HEK293T (cell line): ENCODE measurements around the gene YEATS4.

Experiments
- CTCF ChIA-PET: fragments of 350-600 bp; formaldehyde crosslinking; extraction: SDS; loops from one replicate; lab custom pipeline; 2021; ENCODE audit warnings: antibody characterized with exemption, inconsistent platforms; lab: Yijun Ruan, JAX
- POLR2A ChIA-PET: fragments of 350-600 bp; formaldehyde crosslinking; extraction: SDS; loops from one replicate; lab custom pipeline; 2020; ENCODE audit warnings: antibody characterized with exemption, inconsistent platforms; lab: Yijun Ruan, JAX
- DNase-seq: peaks from one replicate; pipeline ENCODE4 v3.0.0; 2012; ENCODE audit warnings: mixed read lengths; ENCODE audit errors: extremely low spot score
- ARNT ChIP-seq: fragments of 450-650 bp; IDR thresholded peaks from 2 replicates; pipeline ENCODE4 v1.6.1; 2017; ENCODE audit warnings: mild to moderate bottlenecking
- BHLHE40 ChIP-seq: fragments of 450-650 bp; IDR thresholded peaks from 2 replicates; pipeline ENCODE4 v1.6.1; 2016; ENCODE audit warnings: mild to moderate bottlenecking, moderate library complexity, borderline replicate concordance
- CTBP1 ChIP-seq: fragments of 450-650 bp; IDR thresholded peaks from 2 replicates; pipeline ENCODE4 v1.6.1; 2016; ENCODE audit warnings: borderline replicate concordance
- ELF4 ChIP-seq: fragments of 450-650 bp; IDR thresholded peaks from 2 replicates; pipeline ENCODE4 v1.6.1; 2017; ENCODE audit warnings: antibody characterized with exemption
- FOXA1 ChIP-seq: fragments of 450-650 bp; IDR thresholded peaks from 2 replicates; pipeline ENCODE4 v1.6.1; 2016; ENCODE audit warnings: mild to moderate bottlenecking
- FOXK2 ChIP-seq: fragments of 450-650 bp; IDR thresholded peaks from 2 replicates; pipeline ENCODE4 v1.6.1; 2016; ENCODE audit warnings: mild to moderate bottlenecking
- FOXM1 ChIP-seq: fragments of 450-650 bp; IDR thresholded peaks from 2 replicates; pipeline ENCODE4 v1.6.1; 2017; ENCODE audit warnings: mild to moderate bottlenecking, borderline replicate concordance
- HDGF ChIP-seq: fragments of 450-650 bp; IDR thresholded peaks from 2 replicates; pipeline ENCODE4 v1.6.1; 2017; ENCODE audit warnings: antibody characterized with exemption, borderline replicate concordance
- L3MBTL2 ChIP-seq: fragments of 450-650 bp; conservative IDR thresholded peaks from 2 replicates; pipeline ENCODE4 v1.6.1; 2016; ENCODE audit warnings: mild to moderate bottlenecking
- LEF1 ChIP-seq: fragments of 450-650 bp; IDR thresholded peaks from 2 replicates; pipeline ENCODE4 v1.6.1; 2017; ENCODE audit warnings: mild to moderate bottlenecking, borderline replicate concordance
- NFRKB ChIP-seq: fragments of 450-650 bp; IDR thresholded peaks from 2 replicates; pipeline ENCODE4 v1.6.1; 2016; ENCODE audit warnings: mild to moderate bottlenecking, moderate library complexity
- SP1 ChIP-seq: fragments of 450-650 bp; IDR thresholded peaks from 2 replicates; pipeline ENCODE4 v1.6.1; 2017
- SUZ12 ChIP-seq: fragments of 450-650 bp; IDR thresholded peaks from 2 replicates; pipeline ENCODE4 v1.6.1; 2016; ENCODE audit warnings: mild to moderate bottlenecking
- TARDBP ChIP-seq: fragments of 450-650 bp; IDR thresholded peaks from 2 replicates; pipeline ENCODE4 v1.6.1; 2016
- ZNF384 ChIP-seq: fragments of 450-650 bp; IDR thresholded peaks from 2 replicates; pipeline ENCODE4 v1.6.1; 2016
- TF ChIP-seq, protein P1 (sequence below): fragments of 450-650 bp; IDR thresholded peaks from 2 replicates; pipeline ENCODE4 v1.6.1; 2016

The YEATS4 gene

DNA sequence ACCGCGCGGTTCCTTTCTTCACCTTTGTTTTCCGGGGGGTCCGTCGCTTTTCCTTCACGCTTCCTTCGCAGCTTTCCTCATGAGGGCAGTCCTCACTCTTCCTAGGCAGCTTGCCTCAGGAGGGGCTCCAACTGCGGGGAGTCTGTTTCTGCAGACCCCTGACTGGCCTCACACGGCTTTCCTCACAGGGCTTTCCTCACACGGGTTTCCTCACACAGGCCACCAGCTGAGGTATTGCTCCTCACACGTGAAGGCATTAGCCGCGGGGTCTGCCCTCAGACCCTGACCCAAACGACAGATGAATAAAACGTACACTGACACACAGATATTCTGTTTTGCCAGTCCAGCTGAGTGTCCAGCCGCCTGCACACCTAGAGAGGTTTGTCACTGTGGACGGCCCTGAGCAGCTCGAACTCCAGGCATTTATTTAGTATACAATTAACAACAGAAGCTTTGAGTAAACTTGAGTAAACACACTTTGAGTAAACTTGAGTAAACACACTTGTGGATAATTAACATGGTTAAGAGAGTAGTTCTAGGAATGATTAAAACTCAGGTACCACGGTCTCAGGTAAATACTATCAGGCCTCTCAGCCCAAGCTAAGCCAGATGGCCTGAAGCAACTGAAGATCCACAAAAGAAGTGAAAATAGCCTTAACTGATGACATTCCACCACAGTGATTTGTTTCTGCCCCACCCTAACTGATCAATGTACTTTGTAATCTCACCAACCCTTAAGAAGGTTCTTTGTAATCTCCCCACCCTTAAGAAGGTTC lies 27.4 kb upstream of the YEATS4 start:
- POLR2A ChIA-PET = no interaction called here
- no peak for DNase-seq
- CTCF ChIA-PET = interaction anchor here (0.8 to 1.0 kb wide), 2 partner anchors 10 to 308 kb away, joined by 4 read pairs; no protein-coding TSS in a partner anchor
- no peak for TF ChIP-seq NFRKB
- no peak for TF ChIP-seq L3MBTL2
- no peak for TF ChIP-seq BHLHE40
- TF ChIP-seq, protein P1, sequence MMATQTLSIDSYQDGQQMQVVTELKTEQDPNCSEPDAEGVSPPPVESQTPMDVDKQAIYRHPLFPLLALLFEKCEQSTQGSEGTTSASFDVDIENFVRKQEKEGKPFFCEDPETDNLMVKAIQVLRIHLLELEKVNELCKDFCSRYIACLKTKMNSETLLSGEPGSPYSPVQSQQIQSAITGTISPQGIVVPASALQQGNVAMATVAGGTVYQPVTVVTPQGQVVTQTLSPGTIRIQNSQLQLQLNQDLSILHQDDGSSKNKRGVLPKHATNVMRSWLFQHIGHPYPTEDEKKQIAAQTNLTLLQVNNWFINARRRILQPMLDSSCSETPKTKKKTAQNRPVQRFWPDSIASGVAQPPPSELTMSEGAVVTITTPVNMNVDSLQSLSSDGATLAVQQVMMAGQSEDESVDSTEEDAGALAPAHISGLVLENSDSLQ = no peak
- no peak for TF ChIP-seq FOXA1
- TF ChIP-seq FOXM1 = no peak
- TF ChIP-seq SP1 = no peak
- no peak for TF ChIP-seq LEF1
- no peak for TF ChIP-seq HDGF
- no peak for TF ChIP-seq ELF4
- TF ChIP-seq TARDBP = no peak

DNA sequence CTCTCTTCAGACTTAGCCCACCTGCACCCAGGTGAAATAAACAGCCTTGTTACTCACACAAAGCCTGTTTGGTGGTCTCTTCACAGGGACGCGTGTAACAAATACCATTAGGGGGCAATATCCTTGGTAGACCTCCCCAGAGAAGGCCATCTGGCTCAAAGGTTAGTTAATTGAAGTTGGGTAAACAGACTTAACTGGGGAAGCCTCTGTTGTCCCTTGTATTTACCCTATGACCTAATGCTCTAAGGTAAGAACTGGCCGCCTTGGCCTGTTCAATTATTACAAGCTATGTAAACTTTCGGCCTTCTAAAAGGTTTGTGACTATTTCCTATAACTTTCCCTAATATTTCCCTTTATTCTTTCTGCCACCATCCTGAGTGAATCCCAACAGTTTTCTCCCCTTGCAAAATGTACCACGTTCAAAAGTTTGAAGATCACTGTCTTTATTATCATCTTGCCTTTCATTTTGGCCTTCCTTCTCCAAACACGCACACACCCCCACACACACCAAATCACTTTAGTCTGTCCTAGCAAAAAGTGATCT lies 26.7 kb upstream of the YEATS4 start:
- POLR2A ChIA-PET = no interaction called here

DNA sequence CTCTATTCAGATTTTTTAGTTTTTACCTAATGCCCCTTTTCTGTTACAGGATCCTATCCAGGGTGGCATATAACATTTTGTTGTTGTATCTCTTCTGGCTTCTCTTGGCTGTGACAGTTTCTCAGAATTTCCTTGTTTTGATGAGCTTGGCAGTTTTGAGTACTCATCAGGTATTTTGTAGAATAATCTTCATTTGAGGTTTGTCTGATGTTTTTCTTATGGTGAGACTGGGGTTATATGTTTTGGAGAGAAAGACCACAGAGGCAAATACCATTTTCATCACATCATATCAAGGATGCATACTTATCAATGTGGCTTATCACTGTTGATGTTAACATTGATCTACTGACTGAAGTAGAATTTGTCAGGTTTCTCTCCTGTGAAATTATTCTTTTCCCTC lies 25.4 kb upstream of the YEATS4 start:
- ChIA-PET POLR2A (no interaction called here), CTCF (no interaction called here)
- no peak for DNase-seq

More for the DNA sequence above, 26.7 kb upstream of the YEATS4 start:
- TF ChIP-seq BHLHE40 (no peak), FOXM1 (no peak), SUZ12 (no peak), SP1 (no peak), TARDBP (no peak), ZNF384 (no peak), HDGF (no peak), FOXK2 (no peak)
- DNase-seq = no peak
- CTCF ChIA-PET = interaction anchor here (1.0 kb wide), 1 partner anchor 307 kb away, joined by 4 read pairs; no protein-coding TSS in a partner anchor

DNA sequence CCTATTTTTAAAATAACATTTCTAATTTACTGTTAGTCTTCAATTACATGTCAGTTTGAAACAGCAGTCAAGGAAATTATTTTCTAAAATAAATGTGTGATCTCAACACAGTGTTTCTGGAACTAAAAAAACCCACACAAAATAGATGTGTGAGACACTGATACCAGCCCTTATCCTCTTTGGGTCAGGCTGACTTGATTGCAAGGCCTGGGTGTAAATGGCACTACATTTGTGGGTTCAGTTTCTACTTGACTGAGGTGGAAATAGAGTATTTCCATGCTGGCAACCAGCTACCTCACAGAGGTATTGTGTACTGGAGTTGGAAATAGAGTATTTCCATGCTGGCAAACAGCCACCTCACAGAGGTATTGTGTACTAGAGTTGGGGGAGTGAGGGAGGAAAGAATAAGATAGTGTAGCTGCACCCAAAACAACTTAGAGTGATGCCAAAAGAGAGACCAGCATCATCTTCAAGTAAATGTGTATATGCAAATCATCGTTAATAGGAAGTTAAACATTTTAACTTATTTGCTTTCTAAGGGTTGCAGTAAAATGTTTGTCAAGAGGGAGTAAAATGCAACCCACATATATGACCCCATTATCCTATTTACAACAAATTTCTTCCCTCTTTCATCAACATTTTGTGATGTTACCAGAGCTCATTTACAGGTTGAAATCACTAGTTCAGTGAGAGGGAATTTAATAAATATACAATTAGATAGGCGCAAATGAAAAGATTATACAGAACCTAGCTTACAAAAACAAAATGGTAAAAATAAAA lies 22.0 kb upstream of the YEATS4 start:
- POLR2A ChIA-PET = no interaction called here

More for the DNA sequence above, 25.4 kb upstream of the YEATS4 start:
- no peak for TF ChIP-seq FOXK2
- TF ChIP-seq BHLHE40 = no peak
- TF ChIP-seq LEF1 = no peak
- TF ChIP-seq FOXM1 = no peak
- TF ChIP-seq, protein P1 = no peak
- TF ChIP-seq CTBP1 = no peak
- no peak for TF ChIP-seq ZNF384
- no peak for TF ChIP-seq ELF4
- TF ChIP-seq SUZ12 = no peak
- TF ChIP-seq ARNT = no peak
- no peak for TF ChIP-seq FOXA1

DNA sequence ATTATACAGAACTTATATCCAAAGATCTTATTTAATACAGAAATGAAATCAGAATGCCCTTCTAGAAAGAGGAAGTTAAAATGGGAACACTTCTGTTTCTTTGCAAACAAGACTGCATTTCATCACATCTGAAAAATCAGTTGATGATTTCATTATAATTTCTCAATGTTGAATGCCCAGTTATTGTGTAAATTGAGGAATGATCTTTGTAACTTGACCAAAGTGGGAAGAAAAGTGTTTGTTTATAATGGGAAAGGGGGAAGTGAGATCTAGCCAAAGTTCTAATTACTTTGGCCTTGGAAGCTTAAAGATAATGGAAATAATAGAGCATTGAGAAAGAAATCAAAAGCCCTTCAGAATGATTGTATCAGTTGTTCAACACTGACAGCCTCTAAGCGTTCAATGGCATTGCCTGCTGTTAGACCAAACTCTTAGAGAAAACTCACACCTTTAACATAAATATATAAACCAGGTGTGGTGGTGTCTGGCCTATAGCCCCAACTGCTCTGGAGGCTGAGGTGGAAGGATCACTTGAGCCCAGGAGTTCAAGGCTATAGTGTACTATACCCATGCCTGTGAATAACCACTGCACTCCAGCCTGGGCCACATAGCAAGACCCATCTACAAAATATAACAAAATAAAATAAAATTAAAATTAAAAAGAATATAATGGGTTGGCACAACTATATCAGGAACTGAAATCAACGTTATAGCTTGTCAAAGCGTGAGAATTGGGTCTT lies 21.3 kb upstream of the YEATS4 start:
- ChIA-PET POLR2A (no interaction called here), CTCF (no interaction called here)
- no peak for DNase-seq
- no peak for TF ChIP-seq LEF1
- TF ChIP-seq FOXK2 = no peak
- no peak for TF ChIP-seq SP1
- TF ChIP-seq SUZ12 = no peak
- no peak for TF ChIP-seq FOXM1
- TF ChIP-seq FOXA1 = no peak
- TF ChIP-seq BHLHE40 = no peak
- no peak for TF ChIP-seq HDGF
- TF ChIP-seq L3MBTL2 = no peak
- TF ChIP-seq, protein P1 = no peak
- no peak for TF ChIP-seq TARDBP
- no peak for TF ChIP-seq CTBP1
- no peak for TF ChIP-seq ZNF384
- no peak for TF ChIP-seq ELF4
- no peak for TF ChIP-seq NFRKB
- TF ChIP-seq ARNT = no peak

More for the DNA sequence above, 22.0 kb upstream of the YEATS4 start:
- CTCF ChIA-PET = no interaction called here
- DNase-seq = no peak
- TF ChIP-seq ARNT (no peak), L3MBTL2 (no peak), ELF4 (no peak), SUZ12 (no peak), TARDBP (no peak), FOXM1 (no peak), NFRKB (no peak)
- TF ChIP-seq, protein P1 = no peak
